GM21526 (cell line): Measurements from ENCODE around the gene SLC2A13.
"Not testable (repeated sequence)": the region's sequence is repeated elsewhere in the genome, so short reads cannot be mapped to it uniquely, and the experiment has no call there.

Source experiments
- ATAC-seq: cut with Tn5 transposase; IDR thresholded peaks from one replicate; pipeline ENCODE4 v1.9.1; 2021; ENCODE audit warnings: moderate library complexity; ENCODE audit not compliant: unreplicated experiment, low FRiP score

The SLC2A13 gene

DNA sequence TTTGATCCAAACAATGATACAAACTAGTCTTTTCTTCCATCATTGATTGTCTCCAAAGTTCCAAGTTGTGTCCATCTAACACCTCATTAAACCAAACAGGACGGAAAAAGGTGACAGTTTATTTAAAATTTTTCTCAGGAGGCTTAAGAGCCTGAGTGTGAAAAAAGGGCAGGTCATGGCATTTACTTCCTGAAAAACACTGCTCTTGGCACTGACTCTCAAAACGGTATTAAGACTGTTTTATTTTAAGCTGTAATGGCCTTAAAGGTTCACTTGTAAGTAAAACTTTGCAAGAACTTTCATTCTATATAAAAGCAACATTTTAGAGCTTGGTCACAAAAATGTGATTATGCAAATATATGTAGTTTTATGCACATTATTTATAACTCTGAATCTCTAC, 222.5 kb downstream of the SLC2A13 start:
- no peak for ATAC-seq

- ATAC-seq: no peak
Observed at GRCh38 chr12:39878753-39879152, 227.1 kb downstream of the SLC2A13 start.

- ATAC-seq: no peak
Observed at GRCh38 chr12:39875721-39876120, 230.2 kb downstream of the SLC2A13 start.

DNA sequence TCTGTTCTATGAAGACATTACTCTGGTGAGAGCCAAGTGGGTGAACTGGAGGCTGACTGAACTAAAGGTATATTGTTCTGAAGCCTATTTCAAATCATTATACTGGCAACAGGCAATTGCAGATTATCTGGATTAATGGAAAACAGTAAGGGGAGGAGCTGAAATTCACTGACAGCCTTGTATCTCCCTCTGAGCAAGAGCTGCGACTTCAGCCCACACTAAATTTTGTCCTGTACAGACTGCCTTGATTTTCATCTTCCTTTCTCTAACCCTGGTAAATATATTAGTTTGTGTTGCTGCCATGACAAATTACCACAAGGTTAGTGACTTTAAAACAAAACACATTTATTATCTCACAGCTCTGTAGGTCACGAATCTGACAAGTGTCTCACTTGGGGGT, 231.1 kb downstream of the SLC2A13 start:
- ATAC-seq: no peak

- no peak for ATAC-seq
Observed at GRCh38 chr12:39873065-39873464, 232.8 kb downstream of the SLC2A13 start.

GRCh38 chr12:39872425-39872824, 233.5 kb downstream of the SLC2A13 start:
- no peak for ATAC-seq

DNA sequence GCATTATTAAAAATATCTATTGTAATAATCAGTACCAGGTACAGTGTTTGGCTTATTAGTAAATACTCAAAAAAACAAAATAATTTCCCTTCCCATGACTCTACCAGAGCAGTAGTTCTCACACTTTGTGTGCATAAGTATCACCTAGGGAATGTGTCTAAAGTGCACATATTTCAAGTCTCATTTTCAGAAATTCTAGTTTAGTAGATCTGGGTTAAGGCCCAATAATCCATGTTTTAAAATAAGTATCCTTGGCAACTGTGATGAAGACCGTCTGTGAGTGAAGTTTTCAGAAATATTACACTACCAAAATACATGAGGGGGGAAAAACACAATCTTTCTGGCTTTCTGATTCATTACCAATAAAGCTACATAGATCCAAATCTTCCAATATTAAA, 237.6 kb downstream of the SLC2A13 start:
- no peak for ATAC-seq

- no peak for ATAC-seq
Observed at GRCh38 chr12:39867631-39868327, 238.1 kb downstream of the SLC2A13 start.

- no peak for ATAC-seq
Observed at GRCh38 chr12:39866135-39866534, 239.7 kb downstream of the SLC2A13 start.

GRCh38 chr12:39860695-39861094, 245.2 kb downstream of the SLC2A13 start:
- no peak for ATAC-seq

GRCh38 chr12:39853003-39853402, 252.9 kb downstream of the SLC2A13 start:
- no peak for ATAC-seq

DNA sequence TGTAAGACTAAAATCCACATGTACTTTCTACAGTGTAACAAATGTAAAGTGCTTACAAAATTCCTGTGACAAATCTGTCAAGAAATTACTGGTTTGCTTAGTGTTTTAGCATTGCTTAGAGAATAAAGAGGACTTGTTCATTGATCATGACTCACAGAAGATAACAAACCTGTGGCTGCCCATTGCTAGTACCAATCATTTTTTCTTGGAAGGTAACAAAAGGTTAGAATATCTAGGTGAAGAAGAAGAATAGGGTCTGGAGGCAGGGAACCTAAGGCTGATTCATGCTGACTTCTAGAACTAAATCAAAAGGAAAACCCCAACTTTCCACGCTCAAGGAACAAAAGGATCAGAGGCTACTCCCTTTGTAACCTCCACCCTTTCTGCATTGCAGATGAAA, 253.5 kb downstream of the SLC2A13 start:
- ATAC-seq: no peak

DNA sequence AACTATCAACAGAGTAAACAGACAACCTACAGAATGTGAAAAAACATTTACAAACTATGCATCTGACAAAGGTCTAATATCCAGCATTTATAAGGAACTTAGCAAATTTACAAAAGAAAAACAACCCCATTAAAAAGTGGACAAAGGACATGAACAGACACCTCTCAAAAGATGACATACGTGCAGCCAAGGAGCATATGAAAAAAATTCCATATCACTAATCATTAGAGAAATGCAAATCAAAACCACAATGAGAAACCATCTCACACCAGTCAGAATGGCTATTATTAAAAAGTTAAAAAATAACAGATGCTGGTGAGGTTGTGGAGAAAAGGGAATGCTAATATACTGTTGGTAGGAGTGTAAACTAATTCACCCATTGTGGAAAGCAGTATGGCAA, 257.7 kb downstream of the SLC2A13 start:
- ATAC-seq: not testable (repeated sequence)

DNA sequence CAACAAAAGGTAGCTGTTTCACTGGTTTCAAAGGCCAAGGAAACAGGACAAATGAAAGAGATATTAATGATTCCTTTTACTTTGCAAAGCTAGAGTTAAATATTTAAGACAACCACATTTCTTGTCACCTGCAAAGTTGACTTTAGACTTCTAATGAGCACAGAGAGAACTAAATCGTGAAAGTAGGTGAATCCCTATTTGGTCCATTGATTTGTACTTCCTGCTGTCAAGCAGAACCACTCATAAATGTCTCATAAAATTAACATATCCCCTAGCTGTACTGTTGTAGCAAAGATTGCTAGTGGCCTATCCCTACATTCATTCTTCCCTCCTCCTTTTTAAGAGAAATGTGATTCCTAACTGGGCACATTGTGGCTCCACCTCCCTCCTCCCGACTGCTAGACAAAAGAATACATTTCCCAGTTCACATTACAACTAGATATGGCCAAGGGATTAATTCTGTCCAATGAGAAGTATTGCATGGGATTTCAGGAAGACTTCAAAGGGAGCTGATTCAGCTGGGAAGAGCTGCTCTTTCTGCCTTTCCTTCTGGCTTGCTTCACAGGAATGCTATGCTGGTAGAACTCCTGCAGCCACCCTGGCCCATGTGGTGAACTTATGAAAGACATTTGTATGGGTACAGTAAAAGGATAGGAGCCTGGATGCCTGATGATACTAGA, 258.8 kb downstream of the SLC2A13 start:
- no peak for ATAC-seq

DNA sequence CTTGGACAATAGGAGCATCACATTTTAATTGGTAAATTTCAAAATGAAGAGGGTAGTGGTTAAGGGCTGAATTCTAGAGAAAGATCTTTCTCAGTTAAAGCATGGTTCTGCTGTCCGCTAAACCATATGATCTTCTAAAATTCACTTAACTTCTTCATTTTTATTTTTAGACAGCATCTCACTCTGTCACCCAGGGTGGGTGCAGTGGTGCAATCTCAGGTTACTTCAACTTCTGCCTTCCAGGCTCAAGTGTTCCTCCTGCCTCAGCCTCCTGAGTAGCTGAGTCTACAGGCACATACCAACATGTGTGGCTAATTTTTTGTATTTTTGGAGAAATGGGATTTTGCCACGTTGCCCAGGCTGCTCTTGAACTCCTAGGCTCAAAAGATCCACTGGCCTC, 259.6 kb downstream of the SLC2A13 start:
- no peak for ATAC-seq

DNA sequence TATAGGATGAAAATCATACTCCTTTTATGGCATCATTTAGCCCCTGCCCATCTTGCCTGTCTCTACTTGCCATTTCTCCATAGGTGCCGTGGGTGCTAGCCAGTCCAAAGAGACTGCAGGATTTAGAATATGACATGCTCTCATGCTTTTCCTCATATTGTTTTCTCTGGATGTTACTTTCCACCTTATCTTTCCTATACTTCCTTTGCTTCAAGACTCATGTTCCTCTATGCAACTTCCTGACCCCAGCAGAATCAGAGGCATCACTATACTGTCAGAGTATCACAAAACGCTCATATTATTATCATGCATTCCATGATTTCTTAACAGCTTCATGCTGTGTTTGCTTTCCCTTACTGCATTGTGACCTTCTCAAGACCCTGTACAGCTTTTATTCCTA, 265.5 kb downstream of the SLC2A13 start:
- ATAC-seq: no peak

GRCh38 chr12:39839072-39839471, 266.8 kb downstream of the SLC2A13 start:
- no peak for ATAC-seq

GRCh38 chr12:39835517-39836489, 270.1 kb downstream of the SLC2A13 start:
- ATAC-seq: no peak

DNA sequence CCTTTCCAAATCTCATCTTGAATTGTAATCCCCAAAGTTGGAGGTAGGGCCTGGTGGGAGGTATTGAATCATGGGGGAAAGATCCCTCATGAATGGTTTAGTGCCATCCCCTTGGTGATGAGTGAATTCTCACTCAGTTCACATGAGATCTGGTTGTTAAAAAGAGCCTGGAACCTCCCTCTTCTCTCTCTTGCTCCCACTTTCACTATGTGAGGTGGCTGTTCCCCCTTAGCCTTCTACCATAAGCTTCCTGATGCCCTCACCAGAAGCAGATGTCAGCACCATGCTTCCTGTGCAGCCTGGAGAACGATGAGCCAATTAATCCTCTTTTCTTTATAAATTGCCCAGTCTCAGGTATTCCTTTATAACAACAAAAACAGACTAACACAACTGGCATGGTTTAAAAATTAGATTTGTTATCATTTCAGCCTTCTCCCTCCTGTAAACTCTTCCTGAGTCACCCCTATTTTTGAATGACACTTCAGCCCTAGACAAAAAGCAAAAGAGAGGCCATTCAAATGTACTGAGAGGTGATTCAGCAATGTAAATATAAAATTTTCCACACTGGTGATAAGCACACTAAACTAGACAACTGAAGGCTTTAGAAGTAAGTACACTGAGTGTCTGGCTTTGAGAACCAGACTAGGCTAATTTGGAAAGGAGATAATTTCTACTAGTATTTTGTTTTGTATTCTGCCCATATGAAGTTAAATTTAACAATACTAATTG, 274.1 kb downstream of the SLC2A13 start:
- no peak for ATAC-seq

DNA sequence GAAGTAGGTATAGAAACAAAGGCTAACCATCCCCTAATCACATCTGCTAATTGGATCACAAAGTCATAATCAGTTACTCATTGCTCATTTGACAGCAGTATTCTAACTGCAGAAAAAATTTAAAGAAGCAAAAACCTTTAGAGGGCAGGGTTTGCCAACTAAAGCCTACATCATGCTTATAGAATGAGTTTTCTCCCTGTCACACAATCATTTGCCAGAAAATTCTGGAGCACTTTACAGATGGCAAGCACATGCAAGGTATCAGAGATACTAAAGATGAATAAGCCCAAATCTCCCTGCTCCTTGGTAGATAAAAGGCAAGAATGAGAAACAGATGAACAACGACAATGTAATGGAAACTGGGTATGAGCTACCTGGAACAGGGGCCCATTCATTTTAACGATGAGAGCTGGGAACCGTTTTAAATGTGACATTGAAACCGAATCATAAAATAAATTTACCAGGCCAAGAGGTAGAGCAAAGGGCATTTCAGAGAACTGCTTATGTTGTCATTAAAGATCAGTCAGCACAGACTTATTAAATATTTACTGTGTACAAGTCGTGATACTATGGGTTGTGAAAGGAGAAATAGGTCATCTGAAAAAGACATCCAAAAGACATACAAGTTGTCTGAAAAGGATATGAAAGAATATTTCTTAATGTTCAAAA, 274.9 kb downstream of the SLC2A13 start:
- no peak for ATAC-seq
